ENCODE results near the gene LAMC2.

DNA sequence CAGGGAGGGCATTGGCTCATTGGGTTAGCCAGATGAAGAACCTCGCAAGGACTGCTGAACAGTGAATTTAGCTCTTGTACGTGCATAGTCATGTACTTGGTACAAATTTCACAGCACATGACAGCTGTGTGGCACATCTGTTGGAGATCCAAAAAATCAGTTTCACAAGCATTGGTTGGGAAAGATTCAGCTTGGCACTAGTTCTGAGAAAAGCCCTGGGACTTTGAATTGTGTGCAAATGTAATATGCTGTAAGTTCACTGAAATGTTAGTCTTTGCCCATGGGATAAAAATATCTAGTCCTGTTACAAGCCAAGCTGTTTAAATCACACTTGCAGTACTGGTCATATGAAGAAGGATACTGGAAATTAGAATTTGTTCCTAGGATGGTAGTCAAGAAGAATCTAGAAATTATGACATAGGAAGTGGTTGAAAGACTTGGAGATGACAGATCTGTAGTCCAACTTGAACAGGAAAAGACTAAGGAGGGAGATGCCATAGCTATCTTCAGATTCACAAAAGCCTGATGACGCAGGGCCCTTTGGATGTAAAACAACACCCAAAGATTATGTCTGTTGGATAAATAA is 19.2 kb downstream of the LAMC2 start:
- TF ChIP-seq CTCF (IDR thresholded peaks at IDR 0.05) (no peak), POLR2A (IDR thresholded peaks at IDR 0.05) (no peak)
